ENCODE results near the gene PHACTR3. TPM values are rescaled to one million over a fixed set of nuclear protein-coding genes. Genes with fewer than 3 reads are reported as not detected.

Gene PHACTR3
- polyA plus RNA-seq, 1 donor, result 5.0 TPM

DNA sequence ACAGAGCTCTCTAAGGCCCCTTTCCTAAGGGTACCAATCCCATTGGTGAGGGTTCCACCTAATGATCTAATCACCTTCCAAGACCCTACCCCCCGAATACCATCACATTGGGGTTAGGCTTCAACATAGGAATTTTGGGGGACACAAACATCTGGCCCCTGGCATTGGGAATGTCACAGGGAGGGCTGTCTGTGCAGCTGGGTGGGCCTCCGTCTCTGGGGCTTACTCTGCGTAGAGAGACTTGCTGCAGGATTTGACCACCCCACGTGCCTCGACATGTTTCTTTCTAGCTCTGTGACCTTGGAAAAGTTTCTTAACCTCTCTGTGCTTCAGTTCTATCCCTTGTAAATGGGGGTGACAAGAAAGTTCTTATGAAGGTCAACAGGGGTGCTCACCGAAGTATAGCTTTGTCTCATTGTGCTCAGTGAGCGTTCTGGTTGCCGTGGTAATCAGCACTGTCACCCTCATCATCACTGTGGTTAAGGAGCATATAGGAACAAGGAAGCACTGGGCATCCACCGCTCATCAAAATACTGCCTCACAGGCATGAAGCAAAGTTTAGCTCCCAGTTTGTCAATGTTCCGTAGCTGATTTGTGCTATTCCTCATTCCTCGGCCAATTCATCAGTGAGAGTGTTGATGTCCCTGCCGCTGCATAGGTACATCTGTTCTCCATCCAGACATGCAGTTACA is 176.3 kb downstream of the PHACTR3 start:
- DNase-seq, result no peak

DNA sequence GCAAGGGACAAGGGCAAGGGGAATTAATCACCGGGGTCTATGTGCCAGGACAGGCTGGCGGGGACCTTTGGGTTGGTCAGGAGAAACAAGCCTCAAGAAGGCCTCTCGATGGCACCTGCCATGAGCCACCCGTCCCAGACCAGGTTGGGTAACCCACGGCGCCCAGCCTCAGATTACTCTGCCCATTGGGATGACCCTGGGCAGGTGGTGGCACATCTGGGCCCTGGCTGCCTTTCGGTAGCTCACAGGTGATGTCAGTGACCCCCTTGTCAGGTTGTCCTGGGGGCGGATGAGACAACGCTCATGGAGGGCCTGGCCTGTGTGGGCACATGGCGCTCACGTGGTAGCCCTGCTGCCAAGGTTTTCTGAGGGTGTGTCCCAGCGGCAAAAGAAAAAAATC is 176.9 kb downstream of the PHACTR3 start:
- no peak for DNase-seq

DNA sequence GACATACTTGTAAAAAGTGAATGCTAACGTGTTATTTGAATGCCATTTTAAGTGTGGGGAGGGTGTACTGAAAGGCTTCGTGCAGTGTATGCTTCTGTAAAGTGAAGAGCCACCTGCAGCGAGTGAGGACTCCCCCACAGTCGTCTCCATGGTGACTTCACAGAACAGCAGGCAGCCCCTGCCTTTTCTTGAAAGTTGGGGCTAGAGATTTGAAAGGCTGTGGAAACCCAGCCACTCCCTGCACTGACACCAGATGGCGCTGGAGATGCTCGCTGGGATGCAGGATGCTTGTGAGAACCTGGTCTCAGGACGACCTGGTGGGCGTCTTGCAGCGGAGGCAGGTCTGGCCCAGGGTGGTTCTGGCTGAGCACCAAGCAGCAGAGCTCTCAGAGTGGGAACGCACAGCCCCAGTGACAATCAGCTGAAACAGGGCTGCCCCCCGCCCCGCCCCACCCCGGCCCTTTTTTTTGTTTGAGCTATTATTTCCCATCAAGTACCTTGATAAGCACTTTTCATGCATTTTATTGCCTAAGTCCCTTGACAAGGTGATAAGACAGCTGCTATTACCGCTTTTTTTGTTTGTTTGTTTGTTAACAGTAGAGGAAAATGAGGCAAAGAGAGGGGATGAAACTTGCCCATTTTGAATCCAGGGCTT is 178.8 kb downstream of the PHACTR3 start:
- DNase-seq, result peak; percentile 58

DNA sequence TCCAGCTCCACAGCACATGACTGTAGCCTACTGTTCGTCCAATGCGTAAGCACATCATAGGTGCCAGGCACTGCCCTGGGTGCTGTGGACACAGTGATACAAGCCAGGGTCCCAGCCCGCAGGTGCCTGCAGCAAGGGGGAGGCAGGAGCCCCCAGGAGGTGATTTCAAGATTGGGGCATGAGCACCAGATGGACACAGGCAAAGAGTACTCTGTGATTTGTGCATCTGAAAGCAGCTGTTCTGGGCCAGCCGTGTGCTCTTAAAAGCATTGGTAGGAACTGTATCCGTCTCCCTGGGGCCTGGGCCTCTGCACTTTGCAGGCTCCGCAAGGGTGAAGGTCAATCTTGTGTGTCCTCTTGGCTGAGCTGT is 179.3 kb downstream of the PHACTR3 start:
- no peak for DNase-seq

DNA sequence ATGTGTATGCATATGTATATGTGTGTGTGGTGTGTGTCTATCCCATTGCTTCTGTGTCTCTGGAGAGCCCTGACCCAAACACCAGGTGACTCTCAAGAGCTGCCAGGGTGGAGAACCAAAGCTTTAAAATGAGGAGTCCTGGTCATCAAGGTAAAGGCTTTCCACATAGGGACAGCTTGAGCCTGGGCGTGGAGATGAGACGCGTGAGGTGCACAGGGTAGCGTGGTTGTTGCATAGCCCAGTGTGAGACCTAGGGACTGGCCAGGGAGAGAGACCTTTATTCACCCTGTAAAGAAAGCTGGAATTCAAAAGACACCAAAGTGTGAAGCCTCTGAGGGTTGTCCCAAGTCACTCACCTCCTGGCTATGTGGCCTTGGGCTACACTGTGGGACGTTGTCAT is 180.0 kb downstream of the PHACTR3 start:
- DNase-seq, result no peak

DNA sequence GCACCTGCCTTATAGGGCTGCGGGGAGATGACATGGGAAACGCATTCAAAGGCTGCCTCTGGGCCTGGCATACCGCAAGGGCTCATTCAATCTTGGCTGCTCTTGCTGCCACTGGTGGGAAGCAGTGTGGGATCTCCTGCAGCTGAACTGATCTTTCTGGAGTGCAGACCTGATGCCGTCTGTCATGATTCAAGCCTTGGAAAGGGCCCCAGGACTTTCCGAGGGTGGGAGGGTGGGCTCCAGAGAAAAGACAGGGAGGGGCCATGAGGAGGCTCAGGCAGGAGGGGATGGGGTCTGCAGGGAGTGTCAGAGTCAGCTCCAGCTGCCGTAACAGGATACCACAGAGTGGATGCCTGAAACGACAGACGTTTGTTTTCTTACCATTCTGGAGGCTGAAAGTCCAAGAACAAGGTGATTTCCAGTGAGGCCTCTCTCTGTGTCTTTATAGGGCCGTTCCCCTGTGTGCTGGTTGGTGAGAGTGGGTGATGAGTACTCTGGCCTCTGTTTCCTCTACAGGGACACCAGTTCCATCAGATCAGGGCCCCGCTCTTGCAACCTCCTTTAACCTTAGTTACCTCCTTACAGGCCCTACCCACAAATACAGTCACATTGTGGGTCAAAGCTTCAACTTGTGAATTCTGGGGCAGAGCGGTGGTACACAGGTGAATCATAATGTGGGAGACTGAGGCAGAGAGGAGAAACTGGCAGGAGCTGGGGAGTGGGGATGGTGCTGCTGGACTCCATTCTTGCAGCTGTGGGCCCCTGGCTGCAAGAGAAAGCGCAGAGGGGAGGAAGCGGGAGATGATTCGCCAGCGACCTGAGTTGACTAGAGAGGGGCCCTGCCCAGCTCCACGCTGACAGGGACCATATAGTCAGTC is 180.7 kb downstream of the PHACTR3 start:
- DNase-seq, result no peak

DNA sequence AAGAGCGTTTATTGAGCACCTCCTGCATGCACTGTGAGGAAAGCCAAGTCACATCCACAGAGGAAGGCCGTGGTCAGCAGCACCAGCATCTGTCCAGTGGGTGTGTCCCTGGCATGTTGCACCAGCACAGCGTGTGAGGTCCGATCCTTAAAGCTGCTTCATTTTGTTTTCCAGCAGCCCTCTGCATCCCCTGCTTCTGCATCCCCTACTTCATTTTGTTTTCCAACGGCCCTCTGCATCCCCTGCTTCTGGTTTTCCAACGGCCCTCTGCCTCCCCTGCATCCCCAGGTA is 181.3 kb downstream of the PHACTR3 start:
- DNase-seq, result no peak

DNA sequence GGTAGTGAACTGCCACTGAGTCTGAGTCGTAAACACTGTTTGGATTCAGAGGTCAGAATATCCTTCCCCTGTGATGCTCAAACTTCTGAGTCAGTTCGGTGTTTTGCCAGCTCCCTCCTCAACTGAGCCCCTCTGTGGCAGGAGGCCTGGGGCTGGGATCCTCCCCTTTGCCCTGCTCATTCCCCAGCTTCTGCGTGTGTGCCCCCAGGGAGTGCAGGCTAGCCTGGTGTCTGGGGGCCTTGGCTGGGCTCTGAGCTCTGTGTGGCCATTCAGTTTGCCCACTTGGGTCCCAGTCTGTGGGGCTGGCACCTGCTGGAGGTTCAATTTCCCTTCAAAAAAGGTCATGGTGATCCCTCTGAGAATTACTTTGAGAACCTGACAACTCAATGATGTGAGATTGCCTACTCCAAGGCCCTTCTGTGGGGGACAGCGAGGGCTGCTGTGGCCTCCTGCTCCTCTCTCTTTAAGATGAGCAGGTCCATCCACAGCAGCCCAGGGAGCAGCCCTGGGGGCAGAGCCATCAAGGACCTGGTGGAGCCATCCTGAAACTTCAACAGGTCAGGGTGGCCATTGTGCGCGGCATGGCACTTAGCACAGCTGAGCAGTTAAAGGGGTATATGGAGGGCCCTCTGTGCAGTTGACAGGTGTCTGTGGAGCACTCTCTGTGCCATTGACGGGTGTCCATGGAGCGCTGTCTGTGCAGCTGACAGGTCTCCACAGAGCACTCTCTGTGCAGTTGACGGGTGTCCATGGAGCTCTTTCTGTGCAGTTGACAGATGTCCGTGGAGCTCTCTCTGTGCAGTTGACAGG is 181.9 kb downstream of the PHACTR3 start:
- DNase-seq, result no peak

DNA sequence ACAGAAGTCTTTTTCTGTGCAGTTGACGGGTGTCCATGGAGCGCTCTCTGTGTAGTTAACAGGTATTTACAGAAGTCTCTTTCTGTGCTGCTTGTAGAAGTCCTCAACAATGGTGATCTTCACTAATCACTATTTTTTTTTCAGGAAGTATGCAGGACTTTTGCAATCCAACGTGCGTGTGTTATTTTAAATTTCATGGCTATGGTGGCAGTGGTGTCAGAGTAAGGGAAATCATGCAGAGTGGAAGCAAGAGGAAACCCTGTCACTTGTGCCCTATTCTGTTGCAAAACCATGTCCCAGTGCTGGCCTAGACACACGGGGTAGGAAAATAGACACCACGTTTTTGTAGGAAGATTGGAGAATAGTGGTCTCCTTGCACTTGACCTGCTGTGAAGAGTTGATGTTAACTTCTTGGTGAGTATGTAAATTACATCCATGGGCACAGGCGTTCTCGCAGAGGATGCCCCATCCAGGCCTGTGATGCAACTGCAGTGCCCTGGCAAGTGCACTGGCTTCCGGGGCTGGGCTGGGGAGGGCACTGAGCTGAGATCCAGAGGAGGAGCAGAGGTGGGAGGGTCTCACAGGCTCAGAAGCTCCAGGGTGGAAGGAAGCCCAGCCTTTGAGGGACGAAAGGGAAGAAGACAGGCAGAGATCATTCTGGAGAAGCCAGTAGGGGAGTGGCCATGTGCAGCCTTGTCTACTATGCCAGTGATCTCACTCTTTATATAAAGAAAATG is 182.6 kb downstream of the PHACTR3 start:
- DNase-seq, result no peak

DNA sequence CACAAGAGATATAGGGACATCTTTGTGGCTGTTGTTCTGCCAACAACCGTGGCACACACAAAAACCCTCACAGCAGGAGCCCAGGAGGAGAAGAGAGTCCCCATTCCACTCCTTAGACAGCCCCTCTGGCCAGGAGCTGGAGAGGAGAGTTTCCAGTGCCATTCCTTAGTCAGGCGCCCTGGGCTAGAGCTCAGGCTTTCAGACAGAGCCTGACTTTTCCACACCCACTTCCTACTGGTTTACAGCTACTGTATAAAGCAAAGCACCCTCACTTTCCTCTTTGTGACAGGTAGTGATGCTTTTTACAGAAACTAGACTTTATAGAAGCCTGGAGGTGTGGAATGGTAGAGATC is 183.2 kb downstream of the PHACTR3 start:
- DNase-seq, result no peak

DNA sequence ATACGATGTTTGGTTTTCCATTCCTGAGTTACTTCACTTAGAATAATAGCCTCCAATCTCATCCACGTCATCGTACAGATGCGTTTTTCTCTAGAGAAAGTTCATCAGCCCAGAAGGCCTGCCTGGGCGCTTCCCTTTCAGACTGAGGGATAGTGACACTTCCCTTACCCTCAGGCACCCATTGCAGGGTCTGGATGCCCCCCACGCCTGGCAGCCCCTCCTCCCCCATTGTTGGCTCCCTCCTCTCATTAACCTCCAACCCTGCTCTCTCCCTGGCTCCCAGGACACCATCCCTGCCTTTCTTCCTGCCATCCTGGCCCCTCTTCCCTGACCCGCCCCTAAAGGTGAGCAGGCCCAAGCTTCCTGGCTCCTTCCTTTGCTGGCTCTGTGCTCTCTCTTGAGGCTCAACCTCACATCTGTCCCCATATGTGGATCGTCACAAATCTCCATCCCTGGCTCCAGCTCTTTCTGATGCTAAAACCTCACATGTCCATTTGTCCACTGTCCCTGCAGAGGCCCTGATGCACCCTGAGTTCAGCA is 183.9 kb downstream of the PHACTR3 start:
- DNase-seq, result no peak

DNA sequence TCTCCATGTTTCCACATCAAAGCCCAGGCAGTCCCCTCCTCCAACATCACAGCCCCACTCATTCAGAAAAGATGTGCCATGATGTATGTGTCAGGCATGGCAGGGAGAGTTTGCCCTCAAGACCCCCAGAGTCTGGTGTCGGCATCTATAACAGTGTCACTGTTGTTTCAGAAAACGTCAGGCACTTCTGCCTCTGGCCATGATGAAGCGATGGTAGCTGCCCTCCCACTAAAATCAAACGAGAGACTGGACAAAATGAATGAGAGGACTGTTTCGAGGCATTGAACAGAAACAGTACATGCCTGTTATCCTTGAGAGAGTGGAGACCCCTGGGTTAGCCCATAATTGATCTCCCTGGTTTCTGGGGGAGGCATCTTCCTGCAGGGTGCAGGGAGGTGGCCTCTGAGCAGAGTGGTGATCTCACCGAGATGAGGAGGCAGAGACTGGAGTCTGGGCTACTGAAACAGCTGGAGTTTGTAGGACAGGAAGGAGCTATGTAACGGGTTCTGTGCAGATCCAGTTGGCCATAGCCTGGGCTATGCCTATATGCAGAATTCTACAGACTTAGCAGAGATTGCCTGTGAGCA is 184.6 kb downstream of the PHACTR3 start:
- DNase-seq, result no peak

DNA sequence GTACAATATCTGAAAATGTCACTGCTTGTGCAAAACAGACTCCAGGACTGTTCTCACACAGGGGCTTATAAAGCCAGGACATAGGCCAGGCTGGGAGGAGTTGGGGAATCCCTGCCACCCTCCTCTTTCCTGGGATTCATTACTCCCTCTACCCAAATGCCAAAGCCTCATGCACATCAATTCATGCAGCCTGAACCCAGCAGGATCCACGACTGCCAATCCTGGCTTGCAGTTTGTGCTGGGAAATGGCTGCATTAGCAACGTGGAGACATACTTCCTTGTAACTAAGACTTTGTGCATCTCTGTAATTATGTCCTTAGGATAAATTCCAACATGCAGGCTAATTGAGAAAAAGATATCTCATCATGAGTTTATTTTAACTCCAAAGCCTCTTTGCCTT is 185.3 kb downstream of the PHACTR3 start:
- no peak for DNase-seq

DNA sequence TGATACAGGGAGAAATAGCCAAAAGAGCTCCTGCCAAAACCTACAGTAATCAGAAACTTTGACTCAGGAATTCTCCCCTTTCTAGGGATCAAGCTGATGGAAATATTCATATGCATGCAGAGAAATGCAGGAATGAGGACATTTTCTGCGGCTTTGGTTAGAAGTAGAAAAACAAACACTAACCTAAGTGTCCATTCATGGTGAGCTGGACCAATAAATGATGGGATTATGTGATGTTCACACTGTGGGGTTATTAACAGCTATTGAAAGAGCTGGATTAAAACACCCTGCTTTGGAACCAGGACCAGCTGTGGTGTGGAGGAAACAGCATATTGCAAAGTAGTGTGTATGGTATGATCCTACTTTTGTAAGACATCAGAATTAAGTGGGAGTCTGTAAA is 186.0 kb downstream of the PHACTR3 start:
- DNase-seq, result no peak

DNA sequence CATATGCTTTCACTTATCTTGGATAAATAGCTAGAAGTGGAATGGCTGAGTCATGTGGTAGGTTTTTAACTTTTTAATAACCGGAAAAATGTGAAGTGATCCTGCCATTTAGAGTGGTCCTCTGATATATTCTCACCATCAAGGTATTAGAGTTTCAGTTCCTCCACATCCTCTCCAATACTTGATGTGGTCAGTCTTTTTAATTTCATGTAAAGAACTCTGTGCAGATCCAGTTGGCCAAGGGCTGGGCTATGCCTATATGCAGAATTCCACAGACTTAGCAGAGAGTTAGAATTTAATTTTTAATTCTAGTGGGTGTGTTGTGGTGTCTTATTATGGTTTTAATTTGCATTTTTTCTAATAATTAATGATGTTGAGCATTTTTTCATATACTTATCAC is 188.0 kb downstream of the PHACTR3 start:
- DNase-seq, result no peak

DNA sequence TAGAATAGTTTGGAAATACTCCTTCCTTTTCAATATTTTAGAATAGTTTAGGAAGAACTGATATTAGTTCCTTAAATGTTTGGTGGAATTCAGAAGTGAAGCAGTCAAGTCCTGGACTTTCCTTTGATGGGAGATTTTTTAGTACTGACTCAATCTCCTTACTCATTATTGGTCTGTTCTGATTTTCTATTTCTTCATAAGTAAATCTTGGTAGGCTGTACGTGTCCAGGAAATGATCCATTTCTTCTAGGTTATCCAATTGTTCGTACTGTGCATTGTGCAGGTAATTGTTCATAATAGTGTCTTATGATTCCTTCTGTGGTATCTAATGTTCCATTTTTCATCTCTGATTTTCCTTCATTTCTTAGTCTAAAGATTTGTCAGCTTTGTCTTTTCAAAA is 190.2 kb downstream of the PHACTR3 start:
- DNase-seq, result no peak

DNA sequence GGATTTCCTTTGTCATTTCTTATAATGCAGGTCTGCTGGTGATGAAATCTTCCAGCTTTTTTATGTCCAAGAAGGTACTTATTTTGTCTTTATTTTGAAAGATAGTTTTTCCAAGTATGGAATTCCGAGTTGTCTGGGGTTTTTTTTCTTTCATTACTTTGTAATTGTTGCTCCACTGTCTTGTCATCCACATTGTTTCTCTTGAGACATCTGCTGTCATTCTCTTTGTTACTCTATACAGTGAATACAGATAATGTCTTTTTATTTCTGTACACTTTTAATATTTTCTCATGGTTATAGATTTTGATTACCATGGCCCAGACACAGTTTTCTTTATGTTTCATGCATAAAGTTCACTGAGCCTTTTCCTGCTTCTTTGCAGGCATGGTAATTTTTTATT is 196.0 kb downstream of the PHACTR3 start:
- DNase-seq, result no peak

DNA sequence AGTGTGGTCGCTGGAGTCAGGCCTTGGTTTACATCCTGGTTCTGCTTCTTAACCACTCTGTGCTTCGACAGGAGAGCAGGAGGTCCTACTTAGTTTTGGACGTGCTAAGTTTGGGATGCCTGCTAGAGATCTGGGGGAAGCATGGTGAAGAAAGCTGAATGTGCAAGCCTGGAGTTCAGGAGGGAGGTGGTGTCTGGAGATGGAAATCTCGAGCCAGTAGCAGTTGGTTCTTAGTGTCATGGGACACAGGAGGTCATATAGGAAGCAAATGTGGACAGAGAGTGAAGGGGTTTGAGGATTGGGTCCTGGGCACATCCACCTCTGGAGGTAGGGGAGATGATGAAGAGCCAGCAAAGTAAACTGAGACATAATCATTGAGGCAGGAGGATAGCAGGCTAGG is 197.7 kb downstream of the PHACTR3 start:
- DNase-seq, result no peak

DNA sequence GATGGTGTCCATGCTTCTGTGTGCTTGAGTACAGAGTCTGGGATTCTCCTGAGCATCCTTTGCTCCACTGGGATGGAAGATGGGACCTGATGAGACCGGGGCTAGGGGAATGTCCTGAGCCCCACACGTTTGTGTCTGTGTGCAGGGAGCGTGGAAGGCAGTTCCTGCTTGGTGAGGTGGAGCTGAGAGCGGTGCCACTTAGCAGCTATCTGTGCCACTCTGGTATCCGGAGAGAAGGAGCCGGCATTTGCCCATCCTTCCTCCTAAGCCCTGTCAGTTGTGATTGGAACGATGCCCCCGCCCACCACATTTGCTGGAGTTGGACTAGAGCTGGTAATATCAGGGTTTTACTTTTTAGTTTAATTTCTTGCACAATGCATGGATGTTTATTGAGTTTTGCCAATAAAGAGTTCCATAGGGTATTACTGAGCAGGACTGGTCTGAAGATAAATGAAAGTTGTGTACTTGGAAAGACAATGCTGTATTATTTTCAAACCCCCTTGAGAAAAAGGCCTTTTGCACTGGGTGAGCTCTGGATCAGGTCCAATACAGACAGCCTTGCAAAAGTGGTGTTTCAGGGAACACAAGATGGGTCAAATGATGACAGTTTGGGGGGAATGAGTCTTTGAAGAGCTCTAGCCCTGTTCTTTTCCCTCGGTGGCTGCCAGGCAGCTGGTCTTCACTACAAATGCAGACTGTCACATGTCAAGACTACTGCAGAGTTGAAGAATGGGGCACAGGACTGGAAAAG is 198.3 kb downstream of the PHACTR3 start:
- DNase-seq, result no peak

DNA sequence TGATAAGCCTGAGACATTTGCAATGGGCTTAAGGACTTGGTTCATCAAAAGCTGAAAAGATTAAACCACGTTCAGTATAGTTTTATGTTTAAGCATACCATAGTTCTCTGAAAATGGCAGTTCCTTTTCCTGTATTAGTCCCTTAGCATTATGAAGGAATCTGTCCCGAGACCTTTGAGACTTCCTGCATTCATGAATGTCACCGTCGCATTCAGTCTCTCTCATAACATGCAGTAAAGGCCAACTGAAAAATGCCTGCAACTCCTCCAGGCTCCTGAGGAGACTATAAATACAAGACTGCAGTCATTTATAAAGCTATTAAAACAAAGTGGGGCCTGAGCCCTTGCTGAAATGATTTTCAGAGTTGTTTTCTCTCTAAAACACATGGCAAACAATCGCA is 200.0 kb downstream of the PHACTR3 start:
- DNase-seq, result no peak
